ENCODE results near the gene TMOD2. TPM values are rescaled to one million over a fixed set of nuclear protein-coding genes. Genes with fewer than 3 reads are reported as not detected.

Gene TMOD2
- total RNA-seq, 1 experiment from 2014 or later = 3.0 TPM

GRCh38 chr15:51760805-51761204 is 9.4 kb downstream of the TMOD2 start:
- H3K4me3 Mint-ChIP-seq = no peak overlapping the region
- peaks cover 3% of the 10 kb centered on the region; the same call in 1 of the 2 replicates for H3K4me1 ChIP-seq (ENCODE audit: insufficient read depth, low read length)
- H2AK5ac ChIP-seq (ENCODE audit: insufficient read length, low read length) = no peak overlapping the region
- no peak overlapping the region for H2BK120ac ChIP-seq (ENCODE audit: low read depth, low read length, poor library complexity, severe bottlenecking)
- no peaks in the 10 kb centered on the region for H4K20me1 ChIP-seq (ENCODE audit: control insufficient read depth, insufficient read depth, insufficient read length)
- no peak overlapping the region for H4K5ac ChIP-seq (ENCODE audit: insufficient read length, low read depth, low read length)
- no CpG with 5 or more reads among the region's 3 CpGs for WGBS (ENCODE audit: extremely low coverage, insufficient read length, low lambda C conversion rate)
- TF ChIP-seq CTCF (conservative IDR thresholded peaks at IDR 0.05) = no peak
- no peak for DNase-seq
- no peak overlapping the region for H3K4ac ChIP-seq (ENCODE audit: low read depth, low read length)
- 0 out of 7 replicates have a peak, but pooled peaks cover 0 to 2% (median 0%) of the 10 kb centered on the region in 3 experiments for H3K36me3 Mint-ChIP-seq (ENCODE audit: insufficient read depth in 1 of 3, low read depth in 3 of 3)
- H3T11ph ChIP-seq (ENCODE audit: low read length) = no peak overlapping the region
- H3K23ac ChIP-seq (ENCODE audit: insufficient read length, low read depth, low read length) = no peak overlapping the region
- H4K8ac ChIP-seq (replicated peaks; ENCODE audit: insufficient read length, low read depth, low read length) = no peak overlapping the region
- H3K9me3 ChIP-seq (ENCODE audit: control insufficient read depth, low read depth, low read length) = no peaks in the 10 kb centered on the region
- H3K27me3 ChIP-seq (ENCODE audit: insufficient read depth, low read length) = no peaks in the 10 kb centered on the region
- H2BK12ac ChIP-seq (ENCODE audit: insufficient read length, low read depth, low read length) = no peak overlapping the region
- no peak overlapping the region for H3K27ac ChIP-seq (ENCODE audit: insufficient read length, low read depth, low read length)
- H3K9ac ChIP-seq (ENCODE audit: extremely low read depth, insufficient read length, low read length) = no peak overlapping the region
- peaks cover 6% of the 10 kb centered on the region; the same call in 1 of the 2 replicates for H3K27me3 Mint-ChIP-seq (ENCODE audit: low read depth)
- no peak overlapping the region for H2BK15ac ChIP-seq (ENCODE audit: low read depth, low read length)
- no peak overlapping the region for H3K56ac ChIP-seq (ENCODE audit: insufficient read length, low read depth, low read length)
- no peak overlapping the region for H2AFZ ChIP-seq (ENCODE audit: low read length)
- no peak overlapping the region for H2BK5ac ChIP-seq (ENCODE audit: insufficient read length, low read length)
- no peak overlapping the region for H2BK20ac ChIP-seq (ENCODE audit: low read depth, low read length, poor library complexity, severe bottlenecking)
- no peak overlapping the region for H3K18ac ChIP-seq (ENCODE audit: insufficient read length, low read depth, low read length)
- no peak overlapping the region for H3K14ac ChIP-seq (ENCODE audit: insufficient read depth, low read length)
- no peak overlapping the region for H4K91ac ChIP-seq (ENCODE audit: insufficient read length, low read depth, low read length)
- H3K4me2 ChIP-seq (ENCODE audit: insufficient read depth, insufficient read length, low read length) = no peak overlapping the region
- no peak overlapping the region for H3K27ac Mint-ChIP-seq
- no peaks in the 10 kb centered on the region for H3K79me2 ChIP-seq (ENCODE audit: insufficient read depth, low read length)
- H3K23me2 ChIP-seq (ENCODE audit: insufficient read length, low read depth, low read length, poor library complexity, severe bottlenecking) = no peaks in the 10 kb centered on the region
- no peaks in the 10 kb centered on the region for H3K79me1 ChIP-seq (ENCODE audit: insufficient read depth, low read depth, low read length, poor library complexity, severe bottlenecking)
- peaks cover 2 to 3% of the 10 kb centered on the region in 2 experiments; a peak in 3 of 5 replicates for H3K9me3 Mint-ChIP-seq
- H3K4me1 Mint-ChIP-seq = peaks cover 10% of the 10 kb centered on the region in 2 experiments
